ENCODE data around the gene FLNB.

Gene FLNB

DNA sequence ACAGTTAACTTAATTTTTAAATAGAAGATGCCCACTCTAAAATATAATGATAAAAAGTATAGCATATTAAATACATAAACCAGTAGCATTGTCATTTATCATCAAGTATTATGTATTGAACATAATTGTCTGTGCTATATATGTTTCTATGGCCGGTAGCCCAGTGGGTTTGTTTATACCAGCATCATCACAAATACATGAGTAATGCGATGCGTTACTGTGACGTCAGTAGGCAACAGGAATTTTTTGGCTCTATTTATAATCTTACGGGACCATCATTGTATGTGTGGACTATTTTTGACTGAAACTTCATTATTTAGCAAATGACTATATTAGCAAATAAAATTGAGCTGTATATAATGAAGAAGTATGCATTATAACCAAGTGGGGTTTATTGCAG lies 82.1 kb downstream of the FLNB start:
- TF ChIP-seq, protein P1, sequence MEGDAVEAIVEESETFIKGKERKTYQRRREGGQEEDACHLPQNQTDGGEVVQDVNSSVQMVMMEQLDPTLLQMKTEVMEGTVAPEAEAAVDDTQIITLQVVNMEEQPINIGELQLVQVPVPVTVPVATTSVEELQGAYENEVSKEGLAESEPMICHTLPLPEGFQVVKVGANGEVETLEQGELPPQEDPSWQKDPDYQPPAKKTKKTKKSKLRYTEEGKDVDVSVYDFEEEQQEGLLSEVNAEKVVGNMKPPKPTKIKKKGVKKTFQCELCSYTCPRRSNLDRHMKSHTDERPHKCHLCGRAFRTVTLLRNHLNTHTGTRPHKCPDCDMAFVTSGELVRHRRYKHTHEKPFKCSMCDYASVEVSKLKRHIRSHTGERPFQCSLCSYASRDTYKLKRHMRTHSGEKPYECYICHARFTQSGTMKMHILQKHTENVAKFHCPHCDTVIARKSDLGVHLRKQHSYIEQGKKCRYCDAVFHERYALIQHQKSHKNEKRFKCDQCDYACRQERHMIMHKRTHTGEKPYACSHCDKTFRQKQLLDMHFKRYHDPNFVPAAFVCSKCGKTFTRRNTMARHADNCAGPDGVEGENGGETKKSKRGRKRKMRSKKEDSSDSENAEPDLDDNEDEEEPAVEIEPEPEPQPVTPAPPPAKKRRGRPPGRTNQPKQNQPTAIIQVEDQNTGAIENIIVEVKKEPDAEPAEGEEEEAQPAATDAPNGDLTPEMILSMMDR (conservative IDR thresholded peaks at IDR 0.05; ENCODE audit: low read depth, low read length), result no peak
- DNase-seq (ENCODE audit: low read depth), result peak; percentile 54
- H3K4me3 ChIP-seq (ENCODE audit: low read depth, low read length), result no peak overlapping the region

DNA sequence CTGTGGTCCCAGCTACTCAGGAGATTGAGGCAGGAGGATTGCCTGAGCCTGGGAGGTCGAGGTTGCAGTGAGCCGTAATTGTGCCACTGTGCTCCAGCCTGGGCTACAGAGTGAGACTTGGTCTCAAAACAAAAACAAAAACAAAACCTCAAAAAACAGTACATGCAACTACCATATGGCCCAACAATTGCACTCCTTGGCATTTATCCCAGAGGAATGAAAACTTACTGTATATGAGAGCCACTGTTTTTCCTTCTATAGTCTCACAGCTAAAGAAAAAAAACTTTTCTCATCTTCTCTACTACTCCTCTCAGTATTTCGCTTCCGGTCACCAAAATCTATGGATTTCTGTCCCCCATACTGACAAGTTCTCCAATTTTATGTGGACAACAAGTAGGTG lies 84.3 kb downstream of the FLNB start:
- peak; percentile 57 for DNase-seq (ENCODE audit: low read depth)
- no peak overlapping the region for H3K4me3 ChIP-seq (ENCODE audit: low read depth, low read length)
- TF ChIP-seq, protein P1 (conservative IDR thresholded peaks at IDR 0.05; ENCODE audit: low read depth, low read length), result no peak

DNA sequence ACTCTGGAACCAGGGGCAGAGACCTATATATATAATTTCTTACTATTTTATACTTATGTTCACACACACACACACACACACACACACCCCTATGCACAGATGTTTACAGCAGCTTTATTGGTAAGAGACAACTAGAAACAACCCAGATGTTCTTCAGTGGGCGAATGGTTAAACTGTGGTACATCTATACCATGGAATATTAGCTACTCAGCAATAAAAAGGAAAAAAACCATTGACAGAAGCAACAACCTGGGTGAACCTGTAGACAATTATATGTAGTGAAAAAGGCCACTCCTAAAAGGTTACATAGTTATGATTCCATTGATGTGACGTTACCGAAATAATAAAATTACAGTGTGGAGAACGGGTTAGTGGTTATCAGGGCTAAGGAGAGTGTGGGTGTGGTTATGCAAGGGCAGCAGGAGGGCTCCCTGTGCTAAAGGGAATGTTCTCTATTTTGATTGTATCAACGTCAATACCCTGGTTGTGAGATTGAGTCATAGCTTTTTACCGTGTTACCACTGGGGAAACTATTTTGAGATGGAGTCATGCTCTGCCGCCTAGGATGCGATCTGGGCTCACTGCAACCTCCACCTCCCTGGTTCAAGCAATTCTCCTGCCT lies 85.5 kb downstream of the FLNB start:
- peak; percentile 94 for DNase-seq (ENCODE audit: low read depth)
- TF ChIP-seq, protein P1 (conservative IDR thresholded peaks at IDR 0.05; ENCODE audit: low read depth, low read length), result peak; percentile 20
- H3K4me3 ChIP-seq (ENCODE audit: low read depth, low read length), result no peak overlapping the region

DNA sequence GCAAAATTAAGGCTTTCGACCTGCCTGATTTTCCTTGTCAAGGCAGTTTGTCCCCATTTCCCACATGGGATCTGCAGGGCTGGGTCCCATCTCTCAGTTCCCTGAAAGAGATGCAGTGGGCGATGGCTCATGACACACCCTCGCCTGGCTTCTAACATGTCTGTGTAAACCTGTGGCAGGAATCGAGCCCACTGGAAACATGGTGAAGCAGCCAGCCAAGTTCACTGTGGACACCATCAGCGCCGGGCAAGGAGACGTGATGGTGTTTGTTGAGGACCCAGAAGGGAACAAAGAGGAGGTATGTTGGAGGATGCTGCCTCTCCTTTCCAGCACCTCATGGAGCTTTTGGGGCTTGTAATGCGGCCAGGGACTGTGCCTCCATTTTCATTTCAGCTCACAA lies 86.4 kb downstream of the FLNB start:
- no peak for DNase-seq (ENCODE audit: low read depth)
- TF ChIP-seq, protein P1 (conservative IDR thresholded peaks at IDR 0.05; ENCODE audit: low read depth, low read length), result no peak

GRCh38 chr3:58095603-58096138 lies 87.4 kb downstream of the FLNB start:
- no peak overlapping the region for H3K4me3 ChIP-seq (ENCODE audit: low read depth, low read length)
- no peak for DNase-seq (ENCODE audit: low read depth)
- TF ChIP-seq, protein P1 (conservative IDR thresholded peaks at IDR 0.05; ENCODE audit: low read depth, low read length), result no peak

More for the DNA sequence above, 86.4 kb downstream of the FLNB start:
- no peak overlapping the region for H3K4me3 ChIP-seq (ENCODE audit: low read depth, low read length)

GRCh38 chr3:58098531-58098930 lies 90.3 kb downstream of the FLNB start:
- TF ChIP-seq, protein P1 (conservative IDR thresholded peaks at IDR 0.05; ENCODE audit: low read depth, low read length), result no peak
- no peak for DNase-seq (ENCODE audit: low read depth)
- H3K4me3 ChIP-seq (ENCODE audit: low read depth, low read length), result no peak overlapping the region

DNA sequence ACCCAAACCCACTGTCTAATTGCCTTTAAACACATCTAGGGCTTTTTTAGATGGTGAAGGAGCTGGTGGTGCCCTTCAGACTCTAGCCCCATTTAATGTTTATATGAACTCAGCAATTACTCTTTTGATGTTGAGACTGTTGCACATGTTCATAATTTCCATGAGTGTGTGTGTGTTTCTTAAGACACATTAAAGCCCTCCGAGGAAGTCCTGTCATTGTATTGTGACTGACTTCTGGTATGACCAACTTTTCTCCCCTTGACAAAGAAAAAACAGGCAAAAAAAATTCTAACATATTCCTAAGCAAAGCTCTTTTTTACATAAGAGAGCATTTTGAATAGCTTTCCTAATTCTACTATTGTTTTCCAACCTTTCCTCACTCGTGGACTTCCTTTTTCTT lies 91.6 kb downstream of the FLNB start:
- TF ChIP-seq, protein P1 (conservative IDR thresholded peaks at IDR 0.05; ENCODE audit: low read depth, low read length), result no peak
- no peak for DNase-seq (ENCODE audit: low read depth)
- H3K4me3 ChIP-seq (ENCODE audit: low read depth, low read length), result no peak overlapping the region

Measured in choroid plexus epithelial cell (primary cell).